Activated CD4-positive, alpha-beta memory T cell treated with anti-CD3 and anti-CD28 coated beads, Interleukin-2, amount 10 ng/mL, durations not matched to agents 7 days and 5 days (primary cell): ENCODE data around the gene AVP. TPM values are rescaled to one million over a fixed set of nuclear protein-coding genes. Genes with fewer than 3 reads are reported as not detected.
A peak's percentile ranks its signal among the peaks of the same experiment; 100 is the strongest.

Experiments
- CTCF ChIA-PET: fragments of 350-600 bp; sonication (Branson Sonifier 250); formaldehyde crosslinking; loops from one replicate; lab custom pipeline; 2021; ENCODE audit warnings: antibody characterized with exemption, inconsistent platforms; lab: Charles Lee
- POLR2A ChIA-PET: fragments of 350-600 bp; sonication (Branson Sonifier 250); formaldehyde crosslinking; loops from one replicate; lab custom pipeline; 2021; ENCODE audit warnings: antibody characterized with exemption; lab: Charles Lee
- DNase-seq: peaks from one replicate; pipeline ENCODE4 v3.0.0-alpha.2; 2020
- H3K27ac Mint-ChIP-seq: one replicate; pipeline ENCODE4 v1.8.0; 2021; ENCODE audit warnings: mild to moderate bottlenecking, mixed read lengths
- H3K27me3 Mint-ChIP-seq: one replicate; pipeline ENCODE4 v1.8.0; 2021; ENCODE audit warnings: mixed read lengths
- H3K36me3 Mint-ChIP-seq: one replicate; pipeline ENCODE4 v1.8.0; 2021; ENCODE audit warnings: low read depth, mixed read lengths
- H3K4me1 Mint-ChIP-seq: one replicate; pipeline ENCODE4 v1.8.0; 2021; ENCODE audit warnings: mixed read lengths
- H3K4me3 Mint-ChIP-seq: one replicate; pipeline ENCODE4 v1.8.0; 2021; ENCODE audit warnings: mild to moderate bottlenecking, mixed read lengths
- H3K9me3 Mint-ChIP-seq: one replicate; pipeline ENCODE4 v1.8.0; 2021; ENCODE audit warnings: mixed read lengths
- total RNA-seq, 2 experiments: library from RNA; stranded (reverse); gene quantifications; one replicate each; pipeline ENCODE4 v1.2.3, GENCODE V29; 2021

The AVP gene
- total RNA-seq, 2 experiments from 2014 or later, result not detected

DNA sequence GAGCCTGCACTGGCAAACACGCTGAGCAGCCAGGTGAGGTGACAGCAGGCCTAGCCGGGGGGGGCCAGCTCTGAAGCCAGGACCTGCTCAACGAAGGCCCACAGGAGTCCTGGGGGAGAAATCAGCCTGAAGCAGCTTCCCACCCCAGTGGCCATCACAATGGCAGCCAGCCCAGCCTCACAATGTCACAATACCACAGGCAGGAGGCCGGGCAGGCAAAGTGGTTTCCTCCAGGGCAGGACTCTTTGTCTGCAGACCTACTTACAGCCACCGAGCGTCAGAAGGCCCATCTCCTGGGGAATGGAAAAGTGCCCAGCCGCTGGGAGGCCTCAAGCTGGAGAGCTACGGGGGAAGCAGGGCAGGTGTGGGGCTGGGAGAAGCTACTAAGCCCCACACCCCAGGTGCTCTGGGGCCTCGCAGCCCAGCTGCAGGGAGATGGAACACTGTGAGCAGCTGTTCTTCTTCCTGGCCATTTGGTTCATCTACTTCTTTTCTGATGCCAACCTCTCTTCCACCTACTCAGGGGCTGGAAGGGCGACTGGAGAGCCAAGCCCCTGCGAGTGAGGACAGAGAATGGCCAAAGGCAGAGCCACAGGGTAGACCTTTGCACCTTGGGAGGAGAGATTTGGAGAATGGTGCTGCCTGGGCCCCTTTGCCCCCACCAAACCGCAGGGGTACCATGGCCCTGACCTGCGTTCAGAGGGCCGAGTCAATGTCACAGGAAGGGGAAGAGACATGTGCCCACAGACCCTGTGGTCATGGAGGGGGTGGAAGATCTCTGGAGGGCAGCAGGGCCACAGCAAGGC is 22.3 kb upstream of the AVP start:
- Mint-ChIP-seq H3K27me3 (peaks cover 6% of the 10 kb centered on the region), H3K36me3 (peaks cover 8% of the 10 kb centered on the region), H3K9me3 (no peaks in the 10 kb centered on the region), H3K4me1 (peaks cover 14% of the 10 kb centered on the region), H3K27ac (no peak overlapping the region), H3K4me3 (no peak overlapping the region)
- POLR2A ChIA-PET, result no interaction called here
- CTCF ChIA-PET, result no interaction called here
- no peak for DNase-seq

DNA sequence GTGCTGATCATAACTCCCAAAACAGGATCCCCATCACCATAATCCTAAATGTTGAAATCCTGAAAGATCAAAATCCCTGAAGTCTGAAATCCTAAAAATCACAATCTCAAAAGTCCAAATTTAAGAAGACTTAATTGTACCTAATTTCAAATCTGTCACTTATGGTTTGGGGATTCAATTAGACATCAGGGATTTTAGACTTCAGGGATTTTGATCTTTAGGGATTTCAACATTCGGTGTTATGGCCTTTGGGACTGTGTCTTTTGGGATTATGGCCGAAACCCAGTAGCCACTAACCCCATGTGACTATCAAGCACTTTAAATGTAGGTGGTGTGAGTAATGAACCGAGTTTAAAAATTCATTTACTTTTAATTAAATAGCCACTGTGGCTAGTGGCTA is 21.7 kb upstream of the AVP start:
- Mint-ChIP-seq H3K36me3 (peaks cover 6% of the 10 kb centered on the region), H3K4me3 (no peak overlapping the region), H3K4me1 (peaks cover 18% of the 10 kb centered on the region), H3K27ac (no peak overlapping the region), H3K9me3 (no peaks in the 10 kb centered on the region), H3K27me3 (peaks cover 6% of the 10 kb centered on the region)
- no peak for DNase-seq
- CTCF ChIA-PET, result no interaction called here
- POLR2A ChIA-PET, result no interaction called here

DNA sequence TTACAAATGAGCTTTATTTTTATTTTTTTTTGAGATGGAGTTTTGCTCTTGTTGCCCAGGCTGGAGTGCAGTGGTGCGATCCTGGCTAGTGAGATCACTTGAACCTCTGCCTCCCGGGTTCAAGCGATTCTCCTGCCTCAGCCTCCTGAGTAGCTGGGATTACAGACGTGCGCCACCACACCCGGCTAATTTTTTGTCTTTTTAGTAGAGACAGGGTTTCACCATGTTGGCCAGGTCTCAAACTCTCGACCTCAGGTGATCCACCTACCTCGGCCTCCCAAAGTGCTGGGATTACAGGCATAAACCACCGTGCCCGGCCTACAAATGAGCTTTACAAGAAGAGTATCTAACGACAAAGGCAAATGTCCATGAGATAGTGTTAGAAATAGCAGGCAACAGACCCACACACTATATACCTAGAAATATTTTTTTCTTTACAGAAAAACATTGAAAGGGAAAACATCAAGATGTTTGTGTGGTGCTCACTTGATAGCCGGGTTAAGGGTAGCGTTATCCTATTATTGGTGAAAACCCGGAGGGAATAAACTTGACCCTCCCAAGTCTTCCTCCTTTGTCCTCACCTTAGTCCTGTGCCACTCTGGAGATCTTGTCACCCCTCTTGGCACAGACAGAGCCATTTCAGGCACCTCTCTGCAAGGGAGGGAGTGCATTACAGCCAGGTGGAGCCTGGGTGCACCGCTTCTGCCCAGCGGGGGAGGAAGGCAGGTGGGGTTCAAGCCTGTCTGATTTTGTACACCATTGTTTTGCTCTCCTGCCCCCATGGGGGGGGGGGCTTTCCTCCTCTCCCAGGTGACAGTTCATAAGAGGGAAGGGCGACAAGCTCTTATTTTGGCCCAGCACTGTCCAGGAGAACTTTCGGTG is 21.0 kb upstream of the AVP start:
- ChIA-PET CTCF (interaction anchor here (1.8 kb wide), 1 partner anchor 8 kb away, joined by 4 read pairs; no protein-coding TSS in a partner anchor), POLR2A (interaction anchor here (1.0 kb wide), 1 partner anchor 9 kb away, joined by 3 read pairs; no protein-coding TSS in a partner anchor)
- no peaks in the 10 kb centered on the region for H3K9me3 Mint-ChIP-seq
- no peak overlapping the region for H3K27ac Mint-ChIP-seq
- no peak for DNase-seq
- no peak overlapping the region for H3K4me3 Mint-ChIP-seq
- H3K4me1 Mint-ChIP-seq, result peaks cover 18% of the 10 kb centered on the region
- peaks cover 12% of the 10 kb centered on the region for H3K27me3 Mint-ChIP-seq
- peaks cover 2% of the 10 kb centered on the region for H3K36me3 Mint-ChIP-seq

DNA sequence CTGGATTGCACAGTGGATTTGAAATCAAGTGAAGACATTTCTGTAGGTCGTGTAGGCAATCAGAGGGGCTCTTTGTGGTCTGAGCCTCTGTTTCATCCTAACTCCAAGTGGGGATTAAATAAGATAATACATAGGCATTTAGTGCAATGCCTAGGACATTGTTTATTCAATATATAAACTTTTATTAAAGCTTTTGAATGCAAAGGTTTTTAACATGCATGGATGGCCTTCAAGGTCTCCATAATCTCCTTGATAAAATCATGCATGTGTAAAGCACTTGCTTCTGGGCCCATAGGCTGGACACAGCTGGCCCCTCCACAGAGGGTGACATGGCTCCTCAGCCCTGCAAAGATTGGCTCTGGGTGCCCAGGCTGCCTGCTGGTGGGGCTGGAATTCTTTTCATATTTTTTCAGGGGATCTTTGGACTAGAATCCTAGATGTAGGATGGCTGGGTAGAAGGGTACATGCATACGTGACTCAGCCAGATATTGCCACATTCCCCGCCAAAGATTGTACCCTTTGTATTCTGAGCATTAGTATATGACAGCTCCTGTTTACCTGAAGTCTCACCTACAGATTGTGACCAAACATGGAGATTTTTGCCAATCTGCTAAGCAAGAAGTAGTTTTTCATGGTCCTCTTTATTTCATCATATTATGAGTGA is 19.0 kb upstream of the AVP start:
- H3K4me3 Mint-ChIP-seq, result no peak overlapping the region
- no peak for DNase-seq
- ChIA-PET CTCF (interaction anchor here (0.5 to 1.8 kb wide), 2 partner anchors 10 to 49 kb away, joined by 3 to 4 read pairs; no protein-coding TSS in a partner anchor), POLR2A (interaction anchor here (1.2 kb wide), 1 partner anchor 11 kb away, joined by 3 read pairs; no protein-coding TSS in a partner anchor)
- H3K9me3 Mint-ChIP-seq, result no peaks in the 10 kb centered on the region
- H3K27me3 Mint-ChIP-seq, result peaks cover 14% of the 10 kb centered on the region
- H3K27ac Mint-ChIP-seq, result no peak overlapping the region
- H3K4me1 Mint-ChIP-seq, result peaks cover 18% of the 10 kb centered on the region
- peaks cover 2% of the 10 kb centered on the region for H3K36me3 Mint-ChIP-seq

DNA sequence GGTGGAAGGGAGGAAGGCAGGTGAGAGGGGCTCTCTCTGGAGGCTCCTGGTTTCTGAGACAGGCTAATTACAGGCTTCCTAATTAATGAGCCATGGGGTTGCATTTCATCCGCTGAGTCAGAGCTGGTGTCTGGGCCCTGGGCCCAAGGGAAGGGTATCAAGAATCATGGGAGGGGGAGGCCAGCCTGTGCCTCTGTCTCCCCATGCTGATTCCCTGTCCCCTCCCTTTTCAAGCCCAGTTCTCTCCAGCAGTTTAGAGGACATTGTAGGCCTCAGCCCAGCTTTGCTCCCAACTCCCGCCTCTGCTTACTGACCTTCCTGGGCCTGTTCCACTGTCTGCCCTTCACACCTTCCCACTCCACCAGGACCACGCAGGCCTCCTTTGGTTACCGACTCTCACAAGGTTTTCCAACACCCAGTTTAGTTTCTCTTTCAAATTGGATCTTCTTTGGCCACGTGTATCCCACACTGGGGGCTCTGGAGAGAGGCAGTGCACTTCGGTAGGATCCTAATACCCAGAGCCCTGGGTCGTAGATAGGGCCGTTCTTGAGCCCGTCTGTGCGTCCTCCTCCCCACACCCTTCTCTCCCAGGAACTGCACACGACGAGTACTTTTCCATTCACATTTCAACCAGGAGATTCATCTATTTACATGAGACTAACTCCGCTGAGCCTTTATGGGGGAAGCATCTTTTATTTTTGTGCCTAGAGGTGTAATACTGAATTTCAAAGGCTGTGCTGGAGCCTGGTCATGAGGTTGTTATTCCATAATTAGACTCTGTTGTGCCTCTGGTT is 18.2 kb upstream of the AVP start:
- Mint-ChIP-seq H3K4me3 (no peak overlapping the region), H3K4me1 (peaks cover 18% of the 10 kb centered on the region), H3K36me3 (peaks cover 2% of the 10 kb centered on the region), H3K27me3 (peaks cover 17% of the 10 kb centered on the region), H3K9me3 (no peaks in the 10 kb centered on the region), H3K27ac (no peak overlapping the region)
- POLR2A ChIA-PET, result interaction anchor here (0.9 to 1.2 kb wide), 6 partner anchors 9 to 361 kb away, joined by 3 to 6 read pairs (median 4); no protein-coding TSS in a partner anchor
- CTCF ChIA-PET, result interaction anchor here (1.0 to 1.4 kb wide), 5 partner anchors 11 to 214 kb away, joined by 3 to 7 read pairs (median 7); no protein-coding TSS in a partner anchor
- no peak for DNase-seq

DNA sequence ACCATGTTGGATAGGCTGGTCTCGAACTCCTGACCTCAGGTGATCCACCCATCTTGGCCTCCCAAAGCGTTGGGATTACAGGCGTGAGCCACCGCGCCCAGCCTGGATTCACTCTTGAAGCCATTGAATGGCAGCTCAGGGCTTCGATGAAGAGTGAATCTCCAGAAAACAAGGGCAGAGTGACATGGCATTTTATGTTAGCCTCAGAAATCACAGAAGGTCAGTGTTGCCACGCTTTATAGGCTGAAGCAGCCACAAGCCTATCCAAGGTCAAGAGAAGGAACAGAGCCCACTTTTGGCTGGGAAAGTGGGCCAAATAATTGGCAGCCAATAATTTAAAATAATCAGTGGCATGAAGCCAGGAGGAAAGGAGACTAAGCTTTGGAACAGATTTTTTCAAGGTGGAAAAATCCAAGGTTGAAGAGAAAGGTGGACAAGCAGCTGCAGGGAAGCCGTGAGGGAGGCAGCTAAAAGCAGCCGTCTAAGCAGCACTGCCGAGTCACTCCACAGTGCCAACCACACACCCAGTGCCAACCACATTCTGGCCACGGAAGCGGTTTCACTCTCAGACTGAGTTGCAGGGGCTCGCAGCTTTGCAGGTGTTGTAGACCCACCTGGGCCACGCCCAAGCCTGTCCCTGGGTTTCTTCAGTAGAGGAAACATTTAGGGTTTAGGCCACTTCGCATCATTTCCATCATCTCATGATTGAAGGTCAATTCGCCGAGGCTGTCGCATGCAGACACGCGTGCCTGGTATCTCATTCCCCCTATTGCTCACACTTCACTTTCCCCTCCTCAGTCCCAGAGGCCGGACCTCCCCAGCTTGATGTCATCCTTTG is 17.4 kb upstream of the AVP start:
- POLR2A ChIA-PET, result interaction anchor here (0.9 to 1.2 kb wide), 7 partner anchors 8 to 361 kb away, joined by 3 to 6 read pairs (median 4); no protein-coding TSS in a partner anchor
- no peaks in the 10 kb centered on the region for H3K9me3 Mint-ChIP-seq
- H3K36me3 Mint-ChIP-seq, result peaks cover under 1% of the 10 kb centered on the region
- no peak overlapping the region for H3K27ac Mint-ChIP-seq
- no peak overlapping the region for H3K4me3 Mint-ChIP-seq
- H3K27me3 Mint-ChIP-seq, result peaks cover 17% of the 10 kb centered on the region
- peaks cover 18% of the 10 kb centered on the region for H3K4me1 Mint-ChIP-seq
- peak; percentile 78 for DNase-seq
- CTCF ChIA-PET, result interaction anchor here (1.0 to 1.4 kb wide), 5 partner anchors 12 to 215 kb away, joined by 3 to 7 read pairs (median 7); no protein-coding TSS in a partner anchor

DNA sequence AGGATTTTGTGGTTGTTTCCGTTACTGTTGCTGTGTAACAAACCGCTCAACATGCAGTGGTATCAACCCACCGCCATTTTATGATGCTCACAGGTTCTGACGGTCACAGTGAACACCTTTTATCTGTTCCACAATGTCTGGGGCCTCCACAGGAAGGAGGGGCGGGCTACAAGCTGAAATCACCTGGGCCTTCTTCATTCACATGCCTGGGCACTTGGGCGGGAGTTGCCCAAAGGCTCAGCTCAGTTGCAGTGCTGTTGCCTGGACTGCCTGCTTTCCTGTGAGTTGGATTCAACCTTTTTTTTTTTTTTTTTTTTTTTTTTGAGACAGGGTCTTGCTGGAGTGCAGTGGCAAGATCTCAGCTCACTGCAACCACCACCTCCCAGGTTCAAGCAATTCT is 16.7 kb upstream of the AVP start:
- CTCF ChIA-PET, result interaction anchor here (1.1 to 1.4 kb wide), 3 partner anchors 12 to 48 kb away, joined by 6 to 7 read pairs (median 7); no protein-coding TSS in a partner anchor
- Mint-ChIP-seq H3K27ac (no peak overlapping the region), H3K4me1 (peaks cover 18% of the 10 kb centered on the region), H3K9me3 (no peaks in the 10 kb centered on the region), H3K27me3 (peaks cover 17% of the 10 kb centered on the region), H3K36me3 (no peaks in the 10 kb centered on the region), H3K4me3 (no peak overlapping the region)
- no peak for DNase-seq
- POLR2A ChIA-PET, result interaction anchor here (1.0 to 1.2 kb wide), 2 partner anchors 29 to 57 kb away, joined by 4 to 6 read pairs; no protein-coding TSS in a partner anchor

DNA sequence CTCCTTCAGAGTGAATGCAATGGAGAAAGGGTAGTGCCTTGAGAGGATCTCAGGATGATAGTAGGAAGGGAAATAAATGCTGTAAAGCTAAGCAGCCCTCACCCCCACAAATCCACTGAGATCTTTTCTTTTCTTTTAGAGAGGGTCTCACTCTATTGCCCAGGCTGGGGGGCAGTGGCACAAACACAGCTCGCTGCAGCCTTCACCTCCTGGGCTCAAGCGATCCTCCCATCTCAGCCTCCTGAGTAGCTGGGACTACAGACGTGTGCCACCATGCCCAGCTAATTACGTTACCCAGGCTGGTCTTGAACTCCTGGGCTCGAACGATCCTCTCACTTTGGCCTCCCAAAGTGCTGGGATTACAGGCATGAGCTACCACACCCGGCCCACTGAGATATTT is 16.0 kb upstream of the AVP start:
- Mint-ChIP-seq H3K36me3 (no peaks in the 10 kb centered on the region), H3K4me3 (no peak overlapping the region), H3K9me3 (no peaks in the 10 kb centered on the region), H3K27ac (no peak overlapping the region), H3K4me1 (peaks cover 18% of the 10 kb centered on the region), H3K27me3 (peaks cover 22% of the 10 kb centered on the region)
- ChIA-PET CTCF (interaction anchor here (0.9 to 1.2 kb wide), 2 partner anchors 14 kb away, joined by 3 read pairs; no protein-coding TSS in a partner anchor), POLR2A (interaction anchor here (0.7 to 1.1 kb wide), 2 partner anchors 8 to 10 kb away, joined by 3 read pairs; no protein-coding TSS in a partner anchor)
- no peak for DNase-seq

DNA sequence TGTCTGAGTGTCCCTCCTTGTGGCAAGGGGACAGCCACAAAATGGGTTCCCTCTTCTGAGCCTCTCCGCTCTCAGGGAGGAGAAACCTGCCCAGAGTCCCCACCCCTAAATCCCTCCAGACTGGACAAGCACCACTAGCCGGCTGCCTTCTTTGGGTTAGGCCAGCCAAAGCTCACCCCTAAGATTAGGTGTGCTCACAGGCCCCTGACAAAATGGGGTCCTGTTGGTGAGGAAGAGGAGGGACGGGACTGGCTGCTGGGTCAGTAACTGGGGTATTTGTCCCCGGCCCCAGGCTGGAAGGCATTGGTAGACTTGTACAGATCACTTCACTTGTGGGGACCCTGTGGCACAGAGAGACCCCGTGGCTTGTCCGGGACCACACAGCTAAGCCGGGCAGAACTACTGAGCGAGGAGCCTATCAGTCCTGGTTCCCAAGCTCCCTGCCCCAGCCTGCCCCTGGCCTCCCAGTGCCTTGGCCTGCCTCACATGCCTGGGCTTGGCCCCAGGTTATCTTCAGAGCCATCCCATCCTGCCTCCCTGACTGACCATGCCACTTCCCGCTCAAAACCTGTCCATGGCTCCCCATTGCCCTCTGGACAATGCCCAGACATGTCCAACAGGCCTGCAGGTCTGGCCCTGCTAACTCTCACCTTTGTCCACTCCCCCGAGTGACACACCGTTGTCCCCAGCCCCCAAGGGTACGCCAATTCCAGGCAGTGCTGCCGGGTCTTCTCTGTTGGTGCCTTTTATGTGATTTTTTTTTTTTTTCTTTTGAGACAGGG is 10.5 kb upstream of the AVP start:
- no peak for DNase-seq
- H3K4me3 Mint-ChIP-seq, result no peak overlapping the region
- POLR2A ChIA-PET, result no interaction called here
- H3K36me3 Mint-ChIP-seq, result no peaks in the 10 kb centered on the region
- H3K27ac Mint-ChIP-seq, result no peak overlapping the region
- peaks cover 30% of the 10 kb centered on the region for H3K27me3 Mint-ChIP-seq
- H3K9me3 Mint-ChIP-seq, result no peaks in the 10 kb centered on the region
- peaks cover 21% of the 10 kb centered on the region for H3K4me1 Mint-ChIP-seq
- CTCF ChIA-PET, result interaction anchor here (1.7 kb wide), 1 partner anchor 18 kb away, joined by 4 read pairs; no protein-coding TSS in a partner anchor

DNA sequence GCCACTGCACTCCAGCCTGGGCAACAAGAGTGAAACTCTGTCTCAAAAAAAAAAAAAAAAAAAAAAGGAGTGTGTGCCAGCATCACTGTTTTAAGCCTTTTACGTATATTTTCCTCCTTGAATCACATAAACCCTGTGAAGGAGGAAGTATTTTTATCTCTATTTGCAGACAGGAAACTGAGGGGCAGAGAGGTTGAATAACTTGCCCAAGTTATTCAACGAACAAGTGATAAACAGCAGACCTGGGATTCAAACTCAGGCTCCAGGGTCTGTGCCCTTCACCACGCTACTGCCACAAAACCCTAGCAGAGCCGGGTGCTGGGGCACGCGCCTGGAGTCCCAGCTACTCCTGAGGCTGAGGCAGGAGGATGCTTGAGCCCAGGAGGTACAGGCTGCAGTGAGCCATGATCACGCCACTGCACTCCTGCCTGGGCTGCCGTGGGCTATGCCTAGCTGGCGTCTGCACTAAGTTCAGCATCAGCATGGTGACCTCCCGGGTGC is 9.4 kb upstream of the AVP start:
- Mint-ChIP-seq H3K36me3 (no peaks in the 10 kb centered on the region), H3K27ac (no peak overlapping the region), H3K4me3 (no peak overlapping the region), H3K4me1 (peaks cover 21% of the 10 kb centered on the region), H3K27me3 (peaks cover 36% of the 10 kb centered on the region), H3K9me3 (no peaks in the 10 kb centered on the region)
- ChIA-PET POLR2A (interaction anchor here (1.2 kb wide), 1 partner anchor 8 kb away, joined by 4 read pairs; no protein-coding TSS in a partner anchor), CTCF (no interaction called here)
- no peak for DNase-seq
